H1 (cell line): ENCODE data around the gene OPCML. TPM values are rescaled to one million over a fixed set of nuclear protein-coding genes. Genes with fewer than 3 reads are reported as not detected.

ENCODE experiments used
- CREB1 ChIP-seq: IDR thresholded peaks from 2 replicates; pipeline ENCODE4 v1.6.1; 2012; ENCODE audit warnings: inconsistent platforms
- FOSL1 ChIP-seq: IDR thresholded peaks from 2 replicates; pipeline ENCODE4 v1.6.1; 2011; ENCODE audit warnings: mild to moderate bottlenecking, low read depth, low read length, moderate library complexity; ENCODE audit not compliant: insufficient read depth
- polyA plus RNA-seq, 7 experiments: library from polyadenylated mRNA; depleted of rRNA in 3 of 7; stranded (reverse) in 5 of 7; unstranded in 2 of 7; fragments of >200 nt in 5 of 7; fragments of 200-250 nt in 2 of 7; gene quantifications; 1 replicate in 5 of 7; 2 replicates in 1 of 7; 4 replicates in 1 of 7; pipeline versions ENCODE4 v1.2.1 to v1.2.3, GENCODE V29; 2011 to 2013; ENCODE audit warnings: missing spikeins in 2 of 7, mixed read lengths in 2 of 7
- total RNA-seq: library from RNA; stranded (reverse); fragmentation: NEBNext Ultra II Directional; extraction: Animal tissue kit (Norgen Biotek cat#: 25700); gene quantifications from 2 replicates; pipeline ENCODE4 v1.2.1, GENCODE V29; 2021

The OPCML gene
- total and polyA plus RNA-seq, 2 of the 8 experiments (the other 6 are each of a cell fraction or from before 2014, with no cell fraction given), result 2.3 to 3.1 TPM

DNA sequence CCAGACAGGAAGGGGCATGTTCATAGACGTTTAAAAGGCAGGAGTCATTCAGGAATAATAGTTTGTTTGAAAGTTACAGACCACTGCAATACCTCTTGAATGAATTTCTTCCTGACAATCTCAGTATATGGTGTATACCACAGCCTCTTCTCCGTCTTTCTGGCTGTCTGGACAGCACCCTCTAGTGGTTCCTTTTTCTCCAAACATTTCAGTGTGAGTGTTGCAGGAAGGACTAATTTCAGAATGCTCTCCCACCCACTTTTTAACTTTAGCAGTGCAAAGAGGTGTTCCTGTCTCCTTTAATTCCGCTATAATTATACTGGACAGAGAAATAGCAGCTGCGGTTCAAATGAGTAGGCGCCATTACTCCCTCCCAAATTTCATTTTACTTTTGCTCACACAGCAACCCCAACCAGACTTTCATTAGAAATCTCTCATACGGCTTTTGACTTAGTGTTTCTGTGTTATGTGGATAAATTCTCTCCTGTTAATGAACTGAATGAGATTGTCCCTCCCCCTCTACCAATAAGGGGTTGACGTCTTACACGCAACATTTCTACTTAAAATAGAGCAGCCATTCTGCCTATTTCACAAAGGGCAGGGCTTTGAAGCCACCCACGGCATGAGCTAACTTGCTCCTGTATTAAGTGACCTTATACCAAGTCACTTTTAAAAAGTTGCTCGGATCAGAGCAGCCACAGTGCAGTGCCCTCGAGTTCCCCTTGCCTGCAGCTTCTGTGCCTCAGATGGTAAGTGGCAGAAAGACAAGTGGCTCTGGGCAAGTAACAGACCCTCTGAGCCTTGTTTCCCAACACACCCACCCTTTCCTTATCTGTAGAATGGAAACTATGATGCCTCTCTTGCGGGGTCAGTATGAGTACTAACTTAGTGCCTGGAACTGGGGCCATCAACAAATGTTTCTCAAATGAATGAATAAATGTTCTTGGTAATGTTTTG is 368.6 kb downstream of the OPCML start (continued):
- TF ChIP-seq CREB1, result no peak
- TF ChIP-seq FOSL1, result no peak
